ENCODE measurements around the gene SLC41A3. TPM values are rescaled to one million over a fixed set of nuclear protein-coding genes. Genes with fewer than 3 reads are reported as not detected.
"Not testable (repeated sequence)": the region's sequence is repeated elsewhere in the genome, so short reads cannot be mapped to it uniquely, and the experiment has no call there.

The SLC41A3 gene
- polyA plus RNA-seq, 10 donors = 32.9 to 46.4 (median 40.2) TPM

- DNase-seq = no peak
These were observed 1.4 kb upstream of the SLC41A3 start for GRCh38 chr3:126085276-126085675.

GRCh38 chr3:126084768-126085180, 850 bp upstream of the SLC41A3 start:
- no peak for DNase-seq

GRCh38 chr3:126083511-126083912, 412 bp downstream of the SLC41A3 start:
- peak in 2 of 3 donors; percentile 51 to 82 for DNase-seq

- DNase-seq = no peak
These were observed 832 bp downstream of the SLC41A3 start for GRCh38 chr3:126083138-126083445.

- no peak for DNase-seq
These were observed 1.4 kb downstream of the SLC41A3 start for GRCh38 chr3:126082362-126083137.

- DNase-seq = no peak
These were observed 2.1 kb downstream of the SLC41A3 start for GRCh38 chr3:126081618-126082361.

GRCh38 chr3:126080970-126081369, 3.0 kb downstream of the SLC41A3 start:
- no peak for DNase-seq

- DNase-seq = no peak
These were observed 5.1 kb downstream of the SLC41A3 start for GRCh38 chr3:126078866-126079265.

GRCh38 chr3:126077754-126078153, 6.2 kb downstream of the SLC41A3 start:
- DNase-seq = no peak

- no peak for DNase-seq
These were observed 7.8 kb downstream of the SLC41A3 start for GRCh38 chr3:126076140-126076539.

GRCh38 chr3:126070146-126070545, 13.8 kb downstream of the SLC41A3 start:
- peak in 1 of 3 donors; percentile 20 for DNase-seq

GRCh38 chr3:126067959-126068358, 16.0 kb downstream of the SLC41A3 start:
- DNase-seq = no peak

GRCh38 chr3:126066676-126067075, 17.2 kb downstream of the SLC41A3 start:
- DNase-seq = not testable (repeated sequence)

GRCh38 chr3:126065876-126066275, 18.0 kb downstream of the SLC41A3 start:
- no peak for DNase-seq

- DNase-seq = peak in 1 of 3 donors; percentile 32
These were observed 19.2 kb downstream of the SLC41A3 start for GRCh38 chr3:126064627-126065258.

- no peak for DNase-seq
These were observed 20.5 kb downstream of the SLC41A3 start for GRCh38 chr3:126063358-126063965.

- DNase-seq = no peak
These were observed 22.5 kb downstream of the SLC41A3 start for GRCh38 chr3:126061301-126062032.

- DNase-seq = no peak
These were observed 23.2 kb downstream of the SLC41A3 start for GRCh38 chr3:126060613-126061145.

- DNase-seq = no peak
These were observed 25.3 kb downstream of the SLC41A3 start for GRCh38 chr3:126058666-126059065.

GRCh38 chr3:126057936-126058335, 26.0 kb downstream of the SLC41A3 start:
- no peak for DNase-seq

GRCh38 chr3:126057501-126057819, 26.5 kb downstream of the SLC41A3 start:
- DNase-seq = no peak
